Measurements from ENCODE around the gene PCYT1A. TPM values are rescaled to one million over a fixed set of nuclear protein-coding genes. Genes with fewer than 3 reads are reported as not detected.

PCYT1A gene
- total RNA-seq, 1 donor from 2014 or later = 66.2 TPM

- no peak overlapping the region for H3K4me3 Mint-ChIP-seq (ENCODE audit: unreplicated experiment)
- H3K9me3 Mint-ChIP-seq (ENCODE audit: unreplicated experiment) = no peaks in the 10 kb centered on the region
- no peak for TF ChIP-seq CTCF (IDR thresholded peaks at IDR 0.05)
- DNase-seq (ENCODE audit: extremely low spot score, unreplicated experiment) = no peak
- H3K36me3 Mint-ChIP-seq (ENCODE audit: unreplicated experiment) = no peaks in the 10 kb centered on the region
- H3K27ac Mint-ChIP-seq (ENCODE audit: unreplicated experiment) = no peak overlapping the region
- H3K4me1 Mint-ChIP-seq (ENCODE audit: unreplicated experiment) = peaks cover 19% of the 10 kb centered on the region
- H3K27me3 Mint-ChIP-seq (ENCODE audit: unreplicated experiment) = no peaks in the 10 kb centered on the region
Observed at GRCh38 chr3:196220587-196220986, 66.9 kb downstream of the PCYT1A start.

GRCh38 chr3:196219970-196220311 lies 67.6 kb downstream of the PCYT1A start:
- no peak for DNase-seq (ENCODE audit: extremely low spot score, unreplicated experiment)
- no peak for TF ChIP-seq CTCF (IDR thresholded peaks at IDR 0.05)
- Mint-ChIP-seq H3K4me3 (ENCODE audit: unreplicated experiment) (no peak overlapping the region), H3K27ac (ENCODE audit: unreplicated experiment) (peak overlapping the region; percentile 95), H3K36me3 (ENCODE audit: unreplicated experiment) (no peaks in the 10 kb centered on the region), H3K4me1 (ENCODE audit: unreplicated experiment) (peaks cover 19% of the 10 kb centered on the region), H3K9me3 (ENCODE audit: unreplicated experiment) (no peaks in the 10 kb centered on the region), H3K27me3 (ENCODE audit: unreplicated experiment) (no peaks in the 10 kb centered on the region)

GRCh38 chr3:196219194-196219969 lies 68.1 kb downstream of the PCYT1A start:
- peak; percentile 89 for DNase-seq (ENCODE audit: extremely low spot score, unreplicated experiment)
- peak overlapping the region; percentile 60 for H3K4me3 Mint-ChIP-seq (ENCODE audit: unreplicated experiment)
- H3K4me1 Mint-ChIP-seq (ENCODE audit: unreplicated experiment) = peaks cover 19% of the 10 kb centered on the region
- H3K27me3 Mint-ChIP-seq (ENCODE audit: unreplicated experiment) = no peaks in the 10 kb centered on the region
- H3K27ac Mint-ChIP-seq (ENCODE audit: unreplicated experiment) = peak overlapping the region; percentile 95
- H3K9me3 Mint-ChIP-seq (ENCODE audit: unreplicated experiment) = no peaks in the 10 kb centered on the region
- TF ChIP-seq CTCF (IDR thresholded peaks at IDR 0.05) = peak; percentile 21
- no peaks in the 10 kb centered on the region for H3K36me3 Mint-ChIP-seq (ENCODE audit: unreplicated experiment)

GRCh38 chr3:196218155-196218712 lies 69.3 kb downstream of the PCYT1A start:
- Mint-ChIP-seq H3K27ac (ENCODE audit: unreplicated experiment) (no peak overlapping the region), H3K36me3 (ENCODE audit: unreplicated experiment) (no peaks in the 10 kb centered on the region), H3K4me3 (ENCODE audit: unreplicated experiment) (no peak overlapping the region), H3K27me3 (ENCODE audit: unreplicated experiment) (no peaks in the 10 kb centered on the region), H3K9me3 (ENCODE audit: unreplicated experiment) (no peaks in the 10 kb centered on the region), H3K4me1 (ENCODE audit: unreplicated experiment) (peaks cover 19% of the 10 kb centered on the region)
- no peak for TF ChIP-seq CTCF (IDR thresholded peaks at IDR 0.05)
- DNase-seq (ENCODE audit: extremely low spot score, unreplicated experiment) = no peak

GRCh38 chr3:196217307-196218154 lies 70.0 kb downstream of the PCYT1A start:
- H3K27ac Mint-ChIP-seq (ENCODE audit: unreplicated experiment) = no peak overlapping the region
- no peak for TF ChIP-seq CTCF (IDR thresholded peaks at IDR 0.05)
- no peaks in the 10 kb centered on the region for H3K27me3 Mint-ChIP-seq (ENCODE audit: unreplicated experiment)
- H3K9me3 Mint-ChIP-seq (ENCODE audit: unreplicated experiment) = no peaks in the 10 kb centered on the region
- peak overlapping the region; percentile 18 for H3K4me3 Mint-ChIP-seq (ENCODE audit: unreplicated experiment)
- no peak for DNase-seq (ENCODE audit: extremely low spot score, unreplicated experiment)
- H3K36me3 Mint-ChIP-seq (ENCODE audit: unreplicated experiment) = no peaks in the 10 kb centered on the region
- peaks cover 19% of the 10 kb centered on the region for H3K4me1 Mint-ChIP-seq (ENCODE audit: unreplicated experiment)

Data from osteocyte (in vitro differentiated cells).